HepG2 (cell line): ENCODE measurements around the gene NRDE2. TPM values are rescaled to one million over a fixed set of nuclear protein-coding genes. Genes with fewer than 3 reads are reported as not detected.

Experiments
- ATAC-seq: fragments of 200-7000 bp; cut with Tn5 transposase; 3 replicates; pipeline ENCODE4 v1.9.1; 2020; ENCODE audit warnings: mild to moderate bottlenecking, moderate library complexity
- BruUV-seq: library from RNA; stranded (reverse); fragments of 400-500 nt; replicated peaks from 2 replicates; lab custom pipeline; 2021; lab: Mats Ljungman, UMichigan
- CTCF ChIA-PET: fragments of 300-600 bp; formaldehyde crosslinking; extraction: SDS; loops from one replicate; lab custom pipeline; 2021; ENCODE audit warnings: low total read pairs, inconsistent platforms, low intra/inter-chr PET ratio; lab: Yijun Ruan, JAX
- POLR2A ChIA-PET: fragments of 350-600 bp; sonication (Branson Sonifier 250); formaldehyde crosslinking; loops from one replicate; lab custom pipeline; 2020; ENCODE audit warnings: antibody characterized with exemption, inconsistent platforms; lab: Yijun Ruan, JAX
- DNase-seq: peaks from one replicate; pipeline ENCODE4 v3.0.0-alpha.2; 2015; ENCODE audit warnings: low spot score
- FAIRE-seq: peaks from 3 replicates; lab custom pipeline; 2011; peaks lifted over from hg19 to GRCh38; lab: Jason Lieb, UNC
- H2AFZ ChIP-seq: one replicate; pipeline ENCODE4 v1.6.1; 2011; ENCODE audit warnings: low read length, inconsistent platforms
- H3K27ac ChIP-seq: fragments of 300-600 bp; 3 replicates; pipeline ENCODE4 v1.8.0; 2011; ENCODE audit warnings: mixed run types, mild to moderate bottlenecking, mixed read lengths, low read length, inconsistent platforms; ENCODE audit not compliant: insufficient read depth; ENCODE audit errors: extremely low read length
- H3K27me3 ChIP-seq, 2 experiments: fragments of 200-600 bp in 1 of 2; 2 replicates in 1 of 2; 3 replicates in 1 of 2; pipeline versions ENCODE4 v1.6.0 to v1.8.0; 2011; ENCODE audit warnings: low read length in 2 of 2, mild to moderate bottlenecking in 2 of 2, moderate library complexity in 2 of 2, inconsistent platforms in 1 of 2; ENCODE audit not compliant: insufficient read depth in 2 of 2, control insufficient read depth in 1 of 2
- H3K36me3 ChIP-seq, 2 experiments: fragments of 200-600 bp in 1 of 2; replicated peaks in 1 of 2; 2 replicates in 1 of 2; 3 replicates in 1 of 2; pipeline versions ENCODE4 v1.5.1 to v1.8.0; 2011; ENCODE audit warnings: low read length in 2 of 2, inconsistent platforms in 1 of 2; ENCODE audit not compliant: insufficient read depth in 2 of 2, control insufficient read depth in 1 of 2
- H3K4me1 ChIP-seq: 2 replicates; pipeline ENCODE4 v1.5.1; 2012; ENCODE audit warnings: low read length, inconsistent platforms; ENCODE audit not compliant: insufficient read depth
- H3K4me2 ChIP-seq: 2 replicates; pipeline ENCODE4 v1.6.0; 2011; ENCODE audit warnings: low read depth, low read length, inconsistent platforms
- H3K4me3 ChIP-seq, 3 experiments: fragments of 200-600 bp in 1 of 3; sonication (generic), shearing (Covaris generic) in 1 of 3; replicated peaks in 1 of 3; 2 replicates each; pipeline ENCODE4 v1.5.1; 2011 to 2016; ENCODE audit warnings: low read length in 3 of 3, inconsistent platforms in 2 of 3, low read depth in 2 of 3, mild to moderate bottlenecking in 2 of 3, control low read depth in 1 of 3, mixed read lengths in 1 of 3; ENCODE audit not compliant: insufficient read depth in 1 of 3
- H3K79me2 ChIP-seq: one replicate; pipeline ENCODE4 v1.6.1; 2011; ENCODE audit warnings: low read length, inconsistent platforms; ENCODE audit not compliant: insufficient read depth
- H3K9ac ChIP-seq: 2 replicates; pipeline ENCODE4 v1.6.0; 2011; ENCODE audit warnings: mild to moderate bottlenecking, low read depth, low read length, inconsistent platforms; ENCODE audit not compliant: insufficient read depth
- H3K9me3 ChIP-seq: 2 replicates; pipeline ENCODE4 v1.5.1; 2012; ENCODE audit warnings: mild to moderate bottlenecking, low read length
- H4K20me1 ChIP-seq: 2 replicates; pipeline ENCODE4 v1.6.0; 2011; ENCODE audit warnings: inconsistent platforms, mild to moderate bottlenecking, low read length, moderate library complexity; ENCODE audit not compliant: insufficient read depth
- ELF1 ChIP-seq: sonication (generic); formaldehyde crosslinking; IDR thresholded peaks from 2 replicates; pipeline ENCODE4 v1.4.0; 2020; ENCODE audit warnings: missing genetic modification reagents
- POGZ ChIP-seq: sonication (generic); formaldehyde crosslinking; IDR thresholded peaks from 2 replicates; pipeline ENCODE4 v1.4.0; 2020; ENCODE audit warnings: mild to moderate bottlenecking, missing genetic modification reagents
- TCF7 ChIP-seq: sonication (generic); IDR thresholded peaks from 2 replicates; pipeline ENCODE4 v1.6.1; 2016; ENCODE audit warnings: antibody characterized with exemption, low read depth
- ZBTB7A ChIP-seq: sonication (generic); formaldehyde crosslinking; IDR thresholded peaks from 2 replicates; pipeline ENCODE4 v1.8.0; 2022; ENCODE audit warnings: mild to moderate bottlenecking, missing genetic modification reagents
- ZFP41 ChIP-seq: sonication (generic); formaldehyde crosslinking; IDR thresholded peaks from 2 replicates; pipeline ENCODE4 v1.4.0; 2020; ENCODE audit warnings: mild to moderate bottlenecking, missing genetic modification reagents, borderline replicate concordance
- ZMYM4 ChIP-seq: sonication (generic); formaldehyde crosslinking; IDR thresholded peaks from 2 replicates; pipeline ENCODE4 v1.8.1; 2023; ENCODE audit warnings: mild to moderate bottlenecking, missing genetic modification reagents
- ZNF362 ChIP-seq: sonication (generic); formaldehyde crosslinking; IDR thresholded peaks from 2 replicates; pipeline ENCODE4 v1.4.0; 2020; ENCODE audit warnings: missing genetic modification reagents, mild to moderate bottlenecking, borderline replicate concordance
- ZNF431 ChIP-seq: sonication (generic); formaldehyde crosslinking; IDR thresholded peaks from 2 replicates; pipeline ENCODE4 v1.9.0; 2022; ENCODE audit warnings: missing genetic modification reagents, low read depth, mild to moderate bottlenecking, borderline replicate concordance
- ZNF724P ChIP-seq: sonication (generic); formaldehyde crosslinking; IDR thresholded peaks from 2 replicates; pipeline ENCODE4 v1.8.0; 2022; ENCODE audit warnings: missing genetic modification reagents, borderline replicate concordance
- ZNF775 ChIP-seq: sonication (generic); formaldehyde crosslinking; IDR thresholded peaks from 2 replicates; pipeline ENCODE4 v1.4.0; 2020; ENCODE audit warnings: missing genetic modification reagents, mild to moderate bottlenecking, moderate library complexity, borderline replicate concordance
- WGBS: methylation state at CpG from one replicate; pipeline ENCODE4 v1.1.6; 2017; ENCODE audit warnings: low lambda C conversion rate; 5-methylcytosine and 5-hydroxymethylcytosine counted together
- in situ Hi-C: cut with HindIII; loops from 2 replicates; pipeline ENCODE4 v1.10.0; 2017; ENCODE audit warnings: low pct_unique_long_range_greater_than_20kb; ENCODE audit not compliant: extremely low pct_ligation_motif_present
- intact Hi-C: fragments of 100-400 bp; cut with micrococcal nuclease; formaldehyde crosslinking; loops from one replicate; pipeline ENCODE4 v1.10.0; 2022; ENCODE audit not compliant: unreplicated experiment
- polyA plus RNA-seq, 8 experiments: library from polyadenylated mRNA; depleted of rRNA in 3 of 8; stranded (reverse) in 7 of 8; unstranded in 1 of 8; fragments of >200 nt; fragmentation: Illumina TruSeq in 4 of 8; extraction: Trizol in 4 of 8; gene quantifications; 2 replicates each; pipeline versions ENCODE4 v1.2.1 to v1.2.3, GENCODE V29; 2011 to 2016; ENCODE audit warnings: low read depth in 4 of 8, missing spikeins in 1 of 8, mixed read lengths in 1 of 8; ENCODE audit not compliant: insufficient read depth in 1 of 8
- total RNA-seq, 5 experiments: library from RNA; depleted of rRNA; stranded (reverse); fragments of >200 nt; fragmentation: Illumina TruSeq; extraction: Trizol; gene quantifications; 2 replicates each; pipeline ENCODE4 v1.2.3, GENCODE V29; 2016; ENCODE audit warnings: low read depth in 1 of 5

The NRDE2 gene
- total and polyA plus RNA-seq, 2 of the 13 experiments (the other 11 are each of a cell fraction or from before 2014, with no cell fraction given), result 5.6 to 12.5 TPM

DNA sequence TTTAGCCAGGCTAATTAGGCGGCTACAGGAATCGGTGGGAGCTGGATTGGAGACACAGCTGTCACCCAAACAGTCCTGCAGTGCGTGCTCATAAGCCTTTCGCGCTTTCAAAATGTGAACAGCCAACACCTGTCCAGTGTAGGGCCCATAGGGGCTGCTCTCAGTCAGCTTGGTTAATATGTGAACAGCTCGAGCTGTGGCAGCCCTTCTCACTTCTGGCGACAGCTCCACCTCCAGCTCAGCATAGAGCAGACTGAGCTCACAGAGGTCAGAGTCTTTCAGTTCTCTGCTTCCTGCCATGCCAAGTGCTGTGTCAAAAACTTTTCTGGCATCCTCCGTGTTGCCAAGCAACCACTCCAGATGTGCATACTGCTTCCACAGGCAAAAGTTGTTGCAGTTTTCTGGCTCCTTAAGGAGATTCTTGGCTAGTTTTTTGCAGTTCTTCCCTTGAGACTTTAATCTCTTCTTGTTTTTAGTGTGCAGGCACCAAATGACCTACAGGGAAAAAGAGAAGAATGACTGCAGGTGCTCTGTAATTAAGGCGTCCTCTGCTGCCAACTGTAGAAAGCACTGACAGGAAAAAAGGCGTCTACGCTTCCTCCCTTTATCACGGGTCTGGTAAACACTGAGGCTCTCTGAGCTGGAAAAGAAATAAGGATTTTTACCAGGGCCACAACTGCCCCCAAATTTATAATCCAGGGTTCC, 42.9 kb downstream of the NRDE2 start:
- no peak overlapping the region for H3K9ac ChIP-seq
- H3K27me3 ChIP-seq, result no peaks in the 10 kb centered on the region
- no peak overlapping the region for H3K4me2 ChIP-seq
- 91% methylated on average over 12 of the region's 12 CpGs for WGBS
- no peaks in the 10 kb centered on the region for H3K79me2 ChIP-seq
- no peak for TF ChIP-seq ELF1
- TF ChIP-seq TCF7, result no peak
- no peak for TF ChIP-seq ZNF724P (CRISPR knock-in tag)
- no peak for TF ChIP-seq ZNF362 (CRISPR knock-in tag)
- no peak for TF ChIP-seq ZNF775 (CRISPR knock-in tag)
- TF ChIP-seq POGZ (CRISPR knock-in tag), result no peak
- no peak overlapping the region for H3K4me3 ChIP-seq
- peaks cover 9 to 61% of the 10 kb centered on the region in 2 experiments for H3K36me3 ChIP-seq
- no peak overlapping the region for H2AFZ ChIP-seq
- DNase-seq, result peak; percentile 3
- ATAC-seq, result peak; percentile 86
- in situ Hi-C loops, result no loop called here
- H4K20me1 ChIP-seq, result no peaks in the 10 kb centered on the region
- CTCF ChIA-PET, result interaction anchor here (1.5 kb wide), 1 partner anchor 111 kb away, joined by 5 read pairs; no protein-coding TSS in a partner anchor
- intact Hi-C loops, result loop anchor here (1.0 kb wide), 1 partner anchor 408 kb away; no protein-coding TSS in a partner anchor
- no peak overlapping the region for H3K27ac ChIP-seq
- FAIRE-seq, result no peak
- no peaks in the 10 kb centered on the region; the same call in 1 of the 2 replicates for H3K4me1 ChIP-seq
- BruUV-seq, result no TSS peak
- POLR2A ChIA-PET, result interaction anchor here (1.2 to 1.3 kb wide), 2 partner anchors 23 to 109 kb away, joined by 4 to 6 read pairs; partner anchors contain the start of gene CALM1
- no peaks in the 10 kb centered on the region for H3K9me3 ChIP-seq

GRCh38 chr14:90287791-90288190, 44.0 kb downstream of the NRDE2 start:
- in situ Hi-C loops, result no loop called here
- Histone ChIP-seq H3K27ac (no peak overlapping the region), H3K79me2 (no peaks in the 10 kb centered on the region), H3K36me3 (peaks cover 9 to 61% of the 10 kb centered on the region in 2 experiments), H3K4me1 (no peaks in the 10 kb centered on the region; the same call in 1 of the 2 replicates), H2AFZ (no peak overlapping the region), H3K9me3 (no peaks in the 10 kb centered on the region), H3K9ac (no peak overlapping the region), H3K4me3 (no peak overlapping the region), H3K4me2 (no peak overlapping the region), H3K27me3 (no peaks in the 10 kb centered on the region), H4K20me1 (no peaks in the 10 kb centered on the region)
- DNase-seq, result no peak
- CTCF ChIA-PET, result no interaction called here
- FAIRE-seq, result no peak
- POLR2A ChIA-PET, result no interaction called here
- TF ChIP-seq ZNF431 (CRISPR knock-in tag) (no peak), ZMYM4 (CRISPR knock-in tag) (no peak), ZFP41 (CRISPR knock-in tag) (no peak), ZBTB7A (no peak)
- WGBS, result 98% methylated on average over 11 of the region's 14 CpGs
- ATAC-seq, result no peak
- intact Hi-C loops, result no loop called here
- BruUV-seq, result no TSS peak
